KMS-11 (cell line): Measurements from ENCODE around the gene SUGCT.

Experiments
- H2AFZ ChIP-seq: fragments of 200-600 bp; sonication (generic); 2 replicates; pipeline ENCODE4 v1.6.1; 2016; ENCODE audit warnings: antibody characterized with exemption, mixed run types, low read depth
- H3K27ac ChIP-seq: fragments of 200-600 bp; sonication (generic); 2 replicates; pipeline ENCODE4 v1.6.1; 2016; ENCODE audit warnings: mild to moderate bottlenecking, mixed run types
- H3K27me3 ChIP-seq: fragments of 200-600 bp; sonication (generic); 2 replicates; pipeline ENCODE4 v1.6.1; 2017; ENCODE audit warnings: mild to moderate bottlenecking, low read depth, mixed run types, moderate library complexity; ENCODE audit not compliant: insufficient read depth
- H3K36me3 ChIP-seq: fragments of 200-600 bp; sonication (generic); 2 replicates; pipeline ENCODE4 v1.6.1; 2017; ENCODE audit warnings: mild to moderate bottlenecking, mixed run types; ENCODE audit not compliant: insufficient read depth
- H3K4me1 ChIP-seq: fragments of 200-600 bp; sonication (generic); 2 replicates; pipeline ENCODE4 v1.6.1; 2016; ENCODE audit warnings: mild to moderate bottlenecking, low read depth, mixed run types; ENCODE audit not compliant: poor library complexity, severe bottlenecking
- H3K4me2 ChIP-seq: fragments of 200-600 bp; sonication (generic); 2 replicates; pipeline ENCODE4 v1.7.0; 2016; ENCODE audit warnings: mild to moderate bottlenecking, mixed run types
- H3K4me3 ChIP-seq: fragments of 200-600 bp; sonication (generic); IDR thresholded peaks from 2 replicates; pipeline ENCODE4 v1.6.1; 2017; ENCODE audit warnings: low read depth, low read length, mixed read lengths; ENCODE audit not compliant: insufficient read depth
- H3K79me2 ChIP-seq: fragments of 200-600 bp; sonication (generic); 2 replicates; pipeline ENCODE4 v1.6.1; 2016; ENCODE audit warnings: low read depth, mixed run types; ENCODE audit not compliant: insufficient read depth
- H3K9ac ChIP-seq: fragments of 200-600 bp; sonication (generic); 2 replicates; pipeline ENCODE4 v1.6.1; 2016; ENCODE audit warnings: mild to moderate bottlenecking, mixed run types
- H4K20me1 ChIP-seq: fragments of 200-600 bp; sonication (generic); 2 replicates; pipeline ENCODE4 v1.6.1; 2016; ENCODE audit warnings: mild to moderate bottlenecking, mixed run types; ENCODE audit not compliant: insufficient read depth
- TF ChIP-seq, protein P1 (sequence below): fragments of 200-600 bp; sonication (generic); conservative IDR thresholded peaks from 2 replicates; pipeline ENCODE4 v1.6.1; 2017; ENCODE audit warnings: low read depth, mild to moderate bottlenecking, antibody characterized with exemption, low read length, moderate library complexity, mixed read lengths

Gene SUGCT

DNA sequence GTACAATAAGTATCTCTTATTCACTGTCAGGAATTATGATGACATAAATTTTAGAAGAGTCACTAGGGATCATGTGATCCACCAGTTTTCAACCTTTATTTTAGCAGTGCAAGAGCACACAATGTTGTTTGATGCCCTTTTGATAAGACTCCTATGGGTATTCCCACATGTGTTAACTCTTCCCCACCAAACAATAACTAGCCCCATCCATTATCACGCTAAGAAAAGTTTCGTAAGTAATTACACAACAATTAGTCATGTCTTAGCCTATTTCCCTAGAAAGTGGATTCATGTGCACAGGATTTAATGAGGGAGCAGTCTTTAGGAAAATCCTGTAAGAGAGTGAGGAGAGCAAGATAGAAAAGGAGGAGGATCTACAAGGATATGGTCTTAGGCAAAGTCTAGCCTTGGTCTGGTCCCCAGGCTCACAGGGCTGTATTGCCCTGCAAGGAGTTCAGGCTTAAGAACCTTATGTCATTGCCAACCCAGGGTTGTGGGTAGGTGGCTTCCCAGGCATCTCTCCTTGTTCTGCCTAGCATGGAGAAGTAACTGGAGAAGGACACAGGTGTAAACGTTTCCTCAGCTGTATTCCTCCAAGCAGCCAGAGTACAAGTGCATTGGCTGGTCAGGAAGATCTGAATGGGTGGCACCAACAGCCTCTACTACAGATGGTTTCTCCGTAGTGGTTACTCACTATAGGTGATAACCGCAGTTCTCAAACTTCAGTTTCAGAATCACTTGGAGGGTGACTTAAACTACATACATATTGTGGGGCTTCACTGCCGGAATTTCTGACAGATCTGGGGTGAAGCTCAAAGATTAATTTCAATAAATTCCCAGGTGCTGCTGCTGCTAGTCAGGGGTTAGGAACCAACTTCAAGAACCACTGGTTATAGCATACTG lies 574.5 kb downstream of the SUGCT start:
- H4K20me1 ChIP-seq, result no peaks in the 10 kb centered on the region
- H3K36me3 ChIP-seq, result no peaks in the 10 kb centered on the region
- no peaks in the 10 kb centered on the region for H3K27me3 ChIP-seq
- H3K4me3 ChIP-seq, result no peak overlapping the region
- H3K4me2 ChIP-seq, result peak overlapping the region; percentile 48; the same call in 1 of the 2 replicates
- no peaks in the 10 kb centered on the region for H3K79me2 ChIP-seq
- TF ChIP-seq, protein P1, sequence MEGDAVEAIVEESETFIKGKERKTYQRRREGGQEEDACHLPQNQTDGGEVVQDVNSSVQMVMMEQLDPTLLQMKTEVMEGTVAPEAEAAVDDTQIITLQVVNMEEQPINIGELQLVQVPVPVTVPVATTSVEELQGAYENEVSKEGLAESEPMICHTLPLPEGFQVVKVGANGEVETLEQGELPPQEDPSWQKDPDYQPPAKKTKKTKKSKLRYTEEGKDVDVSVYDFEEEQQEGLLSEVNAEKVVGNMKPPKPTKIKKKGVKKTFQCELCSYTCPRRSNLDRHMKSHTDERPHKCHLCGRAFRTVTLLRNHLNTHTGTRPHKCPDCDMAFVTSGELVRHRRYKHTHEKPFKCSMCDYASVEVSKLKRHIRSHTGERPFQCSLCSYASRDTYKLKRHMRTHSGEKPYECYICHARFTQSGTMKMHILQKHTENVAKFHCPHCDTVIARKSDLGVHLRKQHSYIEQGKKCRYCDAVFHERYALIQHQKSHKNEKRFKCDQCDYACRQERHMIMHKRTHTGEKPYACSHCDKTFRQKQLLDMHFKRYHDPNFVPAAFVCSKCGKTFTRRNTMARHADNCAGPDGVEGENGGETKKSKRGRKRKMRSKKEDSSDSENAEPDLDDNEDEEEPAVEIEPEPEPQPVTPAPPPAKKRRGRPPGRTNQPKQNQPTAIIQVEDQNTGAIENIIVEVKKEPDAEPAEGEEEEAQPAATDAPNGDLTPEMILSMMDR, result no peak
- H3K4me1 ChIP-seq, result peaks cover 33% of the 10 kb centered on the region
- no peak overlapping the region; the same call in 1 of the 2 replicates for H3K27ac ChIP-seq
- H2AFZ ChIP-seq, result no peak overlapping the region
- H3K9ac ChIP-seq, result no peak overlapping the region

DNA sequence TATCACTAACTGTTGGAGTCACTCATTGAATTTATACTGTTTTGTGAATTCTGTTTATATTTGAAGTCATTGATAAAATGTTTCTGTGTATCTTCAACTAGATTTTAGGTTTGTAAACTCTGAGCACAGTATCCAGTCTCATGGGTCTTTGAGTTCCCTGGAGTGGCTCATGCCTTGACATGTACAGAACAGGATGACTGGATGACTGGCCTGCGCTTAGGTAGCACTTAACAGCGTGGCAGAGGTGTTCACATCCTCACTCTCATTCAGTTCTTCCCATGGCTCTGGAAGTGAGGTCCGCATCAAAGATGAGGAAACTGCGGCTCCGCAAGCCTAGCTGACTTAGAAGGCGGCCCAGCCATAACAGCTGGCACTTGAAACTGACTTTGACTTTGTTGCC lies 576.9 kb downstream of the SUGCT start:
- no peaks in the 10 kb centered on the region for H3K79me2 ChIP-seq
- TF ChIP-seq, protein P1, result no peak
- H3K4me2 ChIP-seq, result no peak overlapping the region
- H3K9ac ChIP-seq, result no peak overlapping the region
- H3K36me3 ChIP-seq, result no peaks in the 10 kb centered on the region
- H3K27ac ChIP-seq, result no peak overlapping the region
- H2AFZ ChIP-seq, result no peak overlapping the region
- H3K4me1 ChIP-seq, result peaks cover 23% of the 10 kb centered on the region
- no peaks in the 10 kb centered on the region for H4K20me1 ChIP-seq
- no peaks in the 10 kb centered on the region for H3K27me3 ChIP-seq
- H3K4me3 ChIP-seq, result no peak overlapping the region

DNA sequence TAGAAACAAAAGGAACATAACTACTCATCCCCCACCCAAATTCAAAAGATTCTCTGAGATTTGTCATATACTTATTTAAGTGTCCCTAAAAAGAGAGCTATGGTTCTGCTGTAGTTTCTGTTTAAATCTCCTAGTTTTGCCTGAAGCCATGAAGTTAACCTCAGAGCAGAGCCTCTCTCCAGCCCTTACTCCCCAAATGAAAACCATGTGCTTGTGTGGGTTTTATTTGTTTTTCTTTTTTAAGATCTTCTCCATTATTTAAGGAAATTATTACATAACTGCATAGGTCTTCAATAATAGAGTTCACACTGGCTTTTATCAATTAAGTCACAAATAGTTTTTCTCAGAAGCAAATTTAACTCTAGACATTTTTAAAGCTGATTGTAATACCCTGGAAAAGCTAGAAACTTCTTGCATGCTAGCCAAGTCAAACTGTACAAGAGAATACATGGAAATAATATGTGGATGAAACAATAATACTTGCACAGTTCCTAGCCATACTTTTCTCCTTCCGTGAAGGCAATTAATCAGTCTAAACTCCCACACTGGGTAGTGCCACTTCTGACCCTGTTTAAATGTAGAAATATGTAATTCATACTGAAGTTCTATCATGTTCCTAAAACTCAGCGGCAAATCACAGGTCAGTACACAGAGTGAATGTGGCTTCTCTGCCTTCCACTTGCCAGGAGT lies 579.7 kb downstream of the SUGCT start:
- no peaks in the 10 kb centered on the region for H4K20me1 ChIP-seq
- no peaks in the 10 kb centered on the region for H3K36me3 ChIP-seq
- H3K4me2 ChIP-seq, result no peak overlapping the region
- H3K79me2 ChIP-seq, result no peaks in the 10 kb centered on the region
- no peak overlapping the region for H3K27ac ChIP-seq
- no peak overlapping the region for H3K4me3 ChIP-seq
- no peaks in the 10 kb centered on the region for H3K27me3 ChIP-seq
- H3K4me1 ChIP-seq, result peaks cover 10% of the 10 kb centered on the region
- no peak overlapping the region for H3K9ac ChIP-seq
- H2AFZ ChIP-seq, result no peak overlapping the region
- TF ChIP-seq, protein P1, result no peak

DNA sequence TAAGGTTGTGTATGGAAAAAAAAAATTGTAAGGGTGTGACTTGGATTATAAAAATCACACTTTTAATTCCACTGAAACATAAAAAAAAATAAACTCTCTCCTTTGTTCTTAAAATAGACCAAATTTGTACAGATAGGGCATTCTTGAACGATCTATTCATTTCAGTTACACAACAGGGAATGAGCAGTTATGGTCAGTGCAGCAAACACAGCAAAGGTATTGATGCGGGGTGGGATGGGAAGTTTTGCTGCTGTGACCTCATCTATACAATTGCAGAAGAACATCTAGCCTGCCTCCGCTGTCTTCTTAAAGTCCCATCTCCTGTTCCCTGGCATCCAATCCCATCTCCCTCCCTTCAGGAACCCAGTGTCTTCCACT lies 580.2 kb downstream of the SUGCT start:
- TF ChIP-seq, protein P1, result no peak
- H3K4me2 ChIP-seq, result no peak overlapping the region
- H3K4me1 ChIP-seq, result peaks cover 5% of the 10 kb centered on the region
- H3K27me3 ChIP-seq, result no peaks in the 10 kb centered on the region
- no peak overlapping the region for H3K9ac ChIP-seq
- H3K4me3 ChIP-seq, result no peak overlapping the region
- H4K20me1 ChIP-seq, result no peaks in the 10 kb centered on the region
- H3K36me3 ChIP-seq, result no peaks in the 10 kb centered on the region
- no peak overlapping the region for H2AFZ ChIP-seq
- no peak overlapping the region for H3K27ac ChIP-seq
- no peaks in the 10 kb centered on the region for H3K79me2 ChIP-seq
